PC-9 (cell line): ENCODE results near the gene NBPF3. TPM values are rescaled to one million over a fixed set of nuclear protein-coding genes. Genes with fewer than 3 reads are reported as not detected.

Experiments
- BruUV-seq: library from RNA; stranded (reverse); fragments of 400-500 nt; replicated peaks from 2 replicates; lab custom pipeline; 2021; lab: Mats Ljungman, UMichigan
- CTCF ChIA-PET: fragments of 300-600 bp; sonication (Branson Sonifier 250); formaldehyde crosslinking; loops from one replicate; lab custom pipeline; 2022; ENCODE audit warnings: antibody characterized with exemption; lab: Charles Lee
- POLR2A ChIA-PET: fragments of 300-600 bp; sonication (Branson Sonifier 250); formaldehyde crosslinking; loops from one replicate; lab custom pipeline; 2022; ENCODE audit warnings: antibody characterized with exemption; ENCODE audit not compliant: unreplicated experiment; lab: Charles Lee
- DNase-seq, 2 experiments: peaks; one replicate each; pipeline versions ENCODE4 v3.0.0 to v3.0.0-alpha.2; 2015 to 2022; ENCODE audit warnings: mixed read lengths in 1 of 2
- H2AFZ ChIP-seq: fragments of 200-600 bp; sonication (generic); 2 replicates; pipeline ENCODE4 v1.8.1; 2017; ENCODE audit warnings: antibody characterized with exemption
- H3F3A ChIP-seq: fragments of 200-600 bp; sonication (generic); 2 replicates; pipeline ENCODE4 v1.8.1; 2017; ENCODE audit warnings: antibody characterized with exemption, mild to moderate bottlenecking, low read depth; ENCODE audit not compliant: insufficient read depth
- H3K27ac ChIP-seq: fragments of 200-600 bp; sonication (generic); 2 replicates; pipeline ENCODE4 v1.6.1; 2016; ENCODE audit warnings: mixed run types
- H3K27me3 ChIP-seq: fragments of 200-600 bp; sonication (generic); 2 replicates; pipeline ENCODE4 v1.6.1; 2016; ENCODE audit warnings: low read depth, mixed run types; ENCODE audit not compliant: insufficient read depth
- H3K36me3 ChIP-seq: fragments of 200-600 bp; sonication (generic); 2 replicates; pipeline ENCODE4 v1.6.1; 2016; ENCODE audit warnings: low read depth, mixed run types
- H3K4me1 ChIP-seq: fragments of 200-600 bp; sonication (generic); replicated peaks from 2 replicates; pipeline ENCODE4 v1.6.1; 2016; ENCODE audit warnings: mixed run types; ENCODE audit not compliant: insufficient read depth
- H3K4me2 ChIP-seq: fragments of 200-600 bp; sonication (generic); 2 replicates; pipeline ENCODE4 v1.6.1; 2017; ENCODE audit warnings: mixed run types
- H3K4me3 ChIP-seq: fragments of 200-600 bp; sonication (generic); 2 replicates; pipeline ENCODE4 v1.6.1; 2016; ENCODE audit warnings: mixed run types
- H3K79me2 ChIP-seq: fragments of 200-600 bp; sonication (generic); 2 replicates; pipeline ENCODE4 v1.6.1; 2017; ENCODE audit warnings: low read depth, mixed run types
- H3K9me2 ChIP-seq: fragments of 200-600 bp; sonication (generic); 2 replicates; pipeline ENCODE4 v1.8.1; 2017; ENCODE audit warnings: mild to moderate bottlenecking; ENCODE audit not compliant: insufficient read depth
- H3K9me3 ChIP-seq: fragments of 200-600 bp; sonication (generic); 2 replicates; pipeline ENCODE4 v1.8.1; 2016; ENCODE audit warnings: low read depth; ENCODE audit not compliant: insufficient read depth
- H4K20me1 ChIP-seq: fragments of 200-600 bp; sonication (generic); 2 replicates; pipeline ENCODE4 v1.8.1; 2017; ENCODE audit not compliant: insufficient read depth
- CTCF ChIP-seq: fragments of 200-600 bp; sonication (generic); conservative IDR thresholded peaks from 2 replicates; pipeline ENCODE4 v1.6.1; 2017; ENCODE audit warnings: mixed run types, antibody characterized with exemption, mild to moderate bottlenecking, moderate library complexity
- EZH2 ChIP-seq: fragments of 200-600 bp; sonication (generic); IDR thresholded peaks from 2 replicates; pipeline ENCODE4 v1.8.0; 2017; ENCODE audit warnings: antibody characterized with exemption, low read depth
- intact Hi-C: fragments of 100-400 bp; cut with micrococcal nuclease; formaldehyde crosslinking; loops from one replicate; pipeline ENCODE4 v1.10.0; 2022; ENCODE audit not compliant: unreplicated experiment
- total RNA-seq: library from RNA; stranded (reverse); gene quantifications from 2 replicates; pipeline ENCODE4 v1.2.3, GENCODE V29; 2021

The NBPF3 gene
- total RNA-seq, 1 experiment from 2014 or later, result 19.2 TPM

DNA sequence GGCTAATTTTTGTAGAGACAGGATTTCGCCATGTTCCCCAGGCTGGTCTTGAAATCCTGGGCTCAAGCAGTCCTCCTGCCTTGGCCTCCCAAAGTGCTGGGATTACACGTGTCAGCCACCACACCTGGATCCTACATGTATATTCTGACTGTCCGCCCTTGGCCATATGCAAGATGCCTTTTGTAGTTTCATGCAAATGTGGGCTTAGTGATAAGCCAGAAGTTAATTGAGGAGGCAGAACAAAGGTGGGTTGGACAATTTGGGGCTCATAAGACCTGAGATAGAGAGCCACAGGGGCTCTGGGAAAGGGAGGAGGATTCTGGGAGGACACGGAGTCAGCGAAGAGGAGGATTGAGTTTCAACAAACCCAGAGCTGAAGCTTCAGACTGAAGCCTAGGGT lies 94.2 kb downstream of the NBPF3 start:
- Histone ChIP-seq H3K9me3 (no peaks in the 10 kb centered on the region), H3K4me2 (no peak overlapping the region), H3K79me2 (no peaks in the 10 kb centered on the region), H3K27me3 (no peaks in the 10 kb centered on the region), H3K9me2 (no peaks in the 10 kb centered on the region), H3K36me3 (no peaks in the 10 kb centered on the region), H3F3A (no peaks in the 10 kb centered on the region), H4K20me1 (no peaks in the 10 kb centered on the region), H3K4me1 (no peaks in the 10 kb centered on the region), H3K27ac (no peak overlapping the region), H3K4me3 (no peak overlapping the region), H2AFZ (no peak overlapping the region)
- no peak for DNase-seq
- ChIA-PET POLR2A (no interaction called here), CTCF (no interaction called here)
- BruUV-seq, result no TSS peak
- no peak for TF ChIP-seq EZH2
- no peak for TF ChIP-seq CTCF
- intact Hi-C loops, result no loop called here

Other genes with a start within 250 kb of the NBPF3 start
- gene ECE1, start 149.7 kb upstream of the NBPF3 start, total RNA-seq, result 80.8 and 82.1 TPM in 2 replicates
- gene ALPL, start 69.3 kb downstream of the NBPF3 start, total RNA-seq, result not detected in 2 replicates
- 22.7 and 30.2 TPM in 2 replicates for gene RAP1GAP, start 229.2 kb downstream of the NBPF3 start, total RNA-seq